Gastroesophageal sphincter (tissue), 4 donors: ENCODE measurements around the gene MRRF. TPM values are rescaled to one million over a fixed set of nuclear protein-coding genes. Genes with fewer than 3 reads are reported as not detected.

Experiments used
- ATAC-seq: fragments of 150-250 bp; one replicate; pipeline ENCODE4 v1.9.1; 2016; ENCODE audit warnings: mild to moderate bottlenecking, moderate library complexity
- H3K27ac ChIP-seq, 4 donors: fragments of 200-600 bp; sonication (generic) in 3 of 4; 1 replicate in 3 of 4; 2 replicates in 1 of 4; pipeline ENCODE4 v1.5.1; 2016 to 2019
- H3K27me3 ChIP-seq: fragments of 200-600 bp; sonication (generic); one replicate; pipeline ENCODE4 v1.5.1; 2019
- H3K36me3 ChIP-seq, 2 donors: fragments of 200-600 bp; sonication (generic); one replicate each; pipeline ENCODE4 v1.5.1; 2019; ENCODE audit warnings: control low read depth in 1 of 2
- H3K4me1 ChIP-seq, 3 donors: fragments of 200-600 bp; sonication (generic); 1 replicate in 2 of 3; 2 replicates in 1 of 3; pipeline ENCODE4 v1.5.1; 2016 to 2019; ENCODE audit warnings: control low read depth in 2 of 3
- H3K4me3 ChIP-seq, 2 donors: fragments of 200-600 bp; sonication (generic); one replicate each; pipeline ENCODE4 v1.5.1; 2019; ENCODE audit warnings: mild to moderate bottlenecking in 1 of 2, moderate library complexity in 1 of 2
- H3K9me3 ChIP-seq, 3 donors: fragments of 200-600 bp; sonication (generic); one replicate each; pipeline ENCODE4 v1.5.1; 2017 to 2019; ENCODE audit warnings: control low read depth in 2 of 3
- EP300 ChIP-seq: sonication (generic); formaldehyde crosslinking; IDR thresholded peaks from one replicate; pipeline ENCODE4 v1.6.1; 2017; ENCODE audit warnings: antibody characterized with exemption, mild to moderate bottlenecking
- POLR2A ChIP-seq, 2 donors: fragments of 450-650 bp; IDR thresholded peaks; one replicate each; pipeline ENCODE4 v1.6.1; 2017; ENCODE audit warnings: antibody characterized with exemption in 2 of 2, mild to moderate bottlenecking in 2 of 2, moderate library complexity in 1 of 2
- POLR2AphosphoS5 ChIP-seq: sonication (generic); formaldehyde crosslinking; IDR thresholded peaks from one replicate; pipeline ENCODE4 v1.6.1; 2017; ENCODE audit warnings: antibody characterized with exemption
- WGBS, 2 donors: methylation state at CpG; one replicate each; pipeline ENCODE4 v1.1.5; 2018; ENCODE audit warnings: low coverage in 1 of 2; 5-methylcytosine and 5-hydroxymethylcytosine counted together
- total RNA-seq, 4 donors: library from RNA; depleted of rRNA; stranded (reverse); fragments of >200 nt; gene quantifications; one replicate each; pipeline ENCODE4 v1.1.0, GENCODE V29; 2016
- TF ChIP-seq, protein P1 (sequence below), 4 experiments: fragments of 200-600 bp in 2 of 4; fragments of 450-650 bp in 2 of 4; sonication (generic) in 1 of 4; IDR thresholded peaks; one replicate each; pipeline ENCODE4 v1.5.1; 2017 to 2019; ENCODE audit warnings: antibody characterized with exemption in 4 of 4, mild to moderate bottlenecking in 2 of 4, moderate library complexity in 2 of 4

The MRRF gene
- total RNA-seq, 4 donors from 2014 or later: 24.1 to 38.0 (median 29.7) TPM

DNA sequence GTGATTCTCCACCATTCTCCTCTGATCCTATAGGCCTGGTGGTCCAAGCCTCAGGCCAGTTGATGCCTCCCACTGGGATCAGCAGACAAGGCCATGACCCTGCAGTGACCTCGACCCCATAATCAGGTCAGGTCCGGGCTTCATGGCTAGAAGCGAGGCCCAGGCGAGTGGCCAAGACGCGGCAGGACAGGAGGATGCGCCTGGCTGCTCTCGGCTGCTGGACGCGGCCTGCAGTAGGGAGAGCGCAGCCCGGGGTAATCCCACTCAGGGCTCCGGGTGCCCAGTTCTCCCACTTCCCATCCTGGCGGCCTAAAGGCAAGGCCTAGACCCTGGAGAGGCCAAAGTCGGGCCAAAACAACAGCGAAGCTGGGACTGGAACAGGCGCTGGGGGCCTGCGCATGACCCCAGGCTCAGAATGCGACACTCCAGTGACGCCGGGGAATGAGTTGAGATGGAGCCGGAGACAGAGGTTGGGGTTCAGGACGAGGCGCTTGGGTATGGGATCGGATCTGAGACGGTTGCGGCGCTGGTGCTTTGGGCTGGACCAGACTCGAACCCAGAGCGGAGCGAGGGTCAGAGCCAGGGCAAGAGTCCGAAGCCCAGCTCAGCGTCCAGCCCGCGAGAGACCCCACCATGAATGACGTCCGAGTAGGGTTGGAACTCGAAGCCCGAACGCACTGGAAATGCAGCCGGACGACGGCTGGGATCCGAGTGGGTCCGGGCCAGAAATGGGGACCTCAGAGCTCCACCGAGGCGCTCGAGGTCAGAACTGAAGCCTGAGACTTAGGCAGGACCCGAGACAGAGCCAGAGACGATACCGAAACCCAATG is 39.2 kb upstream of the MRRF start:
- no peak overlapping the region for H3K27ac ChIP-seq
- 33% methylated on average over 10 of the region's 51 CpGs; no CpG with 5 or more reads in 1 of the 2 donors for whole genome bisulfite sequencing, 2 donors
- no peak for ATAC-seq
- H3K36me3 ChIP-seq: no peaks in the 10 kb centered on the region
- H3K4me1 ChIP-seq: peaks cover 0 to 48% (median 19%) of the 10 kb centered on the region in 3 donors
- H3K9me3 ChIP-seq: no peaks in the 10 kb centered on the region
- H3K27me3 ChIP-seq: peaks cover 100% of the 10 kb centered on the region
- no peak for TF ChIP-seq POLR2A (IDR thresholded peaks at IDR 0.05)
- TF ChIP-seq, protein P1, sequence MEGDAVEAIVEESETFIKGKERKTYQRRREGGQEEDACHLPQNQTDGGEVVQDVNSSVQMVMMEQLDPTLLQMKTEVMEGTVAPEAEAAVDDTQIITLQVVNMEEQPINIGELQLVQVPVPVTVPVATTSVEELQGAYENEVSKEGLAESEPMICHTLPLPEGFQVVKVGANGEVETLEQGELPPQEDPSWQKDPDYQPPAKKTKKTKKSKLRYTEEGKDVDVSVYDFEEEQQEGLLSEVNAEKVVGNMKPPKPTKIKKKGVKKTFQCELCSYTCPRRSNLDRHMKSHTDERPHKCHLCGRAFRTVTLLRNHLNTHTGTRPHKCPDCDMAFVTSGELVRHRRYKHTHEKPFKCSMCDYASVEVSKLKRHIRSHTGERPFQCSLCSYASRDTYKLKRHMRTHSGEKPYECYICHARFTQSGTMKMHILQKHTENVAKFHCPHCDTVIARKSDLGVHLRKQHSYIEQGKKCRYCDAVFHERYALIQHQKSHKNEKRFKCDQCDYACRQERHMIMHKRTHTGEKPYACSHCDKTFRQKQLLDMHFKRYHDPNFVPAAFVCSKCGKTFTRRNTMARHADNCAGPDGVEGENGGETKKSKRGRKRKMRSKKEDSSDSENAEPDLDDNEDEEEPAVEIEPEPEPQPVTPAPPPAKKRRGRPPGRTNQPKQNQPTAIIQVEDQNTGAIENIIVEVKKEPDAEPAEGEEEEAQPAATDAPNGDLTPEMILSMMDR (IDR thresholded peaks at IDR 0.05): no peak
- no peak for TF ChIP-seq POLR2AphosphoS5
- no peak for TF ChIP-seq EP300
- peak overlapping the region in 1 of 2 donors; percentile 53 for H3K4me3 ChIP-seq

DNA sequence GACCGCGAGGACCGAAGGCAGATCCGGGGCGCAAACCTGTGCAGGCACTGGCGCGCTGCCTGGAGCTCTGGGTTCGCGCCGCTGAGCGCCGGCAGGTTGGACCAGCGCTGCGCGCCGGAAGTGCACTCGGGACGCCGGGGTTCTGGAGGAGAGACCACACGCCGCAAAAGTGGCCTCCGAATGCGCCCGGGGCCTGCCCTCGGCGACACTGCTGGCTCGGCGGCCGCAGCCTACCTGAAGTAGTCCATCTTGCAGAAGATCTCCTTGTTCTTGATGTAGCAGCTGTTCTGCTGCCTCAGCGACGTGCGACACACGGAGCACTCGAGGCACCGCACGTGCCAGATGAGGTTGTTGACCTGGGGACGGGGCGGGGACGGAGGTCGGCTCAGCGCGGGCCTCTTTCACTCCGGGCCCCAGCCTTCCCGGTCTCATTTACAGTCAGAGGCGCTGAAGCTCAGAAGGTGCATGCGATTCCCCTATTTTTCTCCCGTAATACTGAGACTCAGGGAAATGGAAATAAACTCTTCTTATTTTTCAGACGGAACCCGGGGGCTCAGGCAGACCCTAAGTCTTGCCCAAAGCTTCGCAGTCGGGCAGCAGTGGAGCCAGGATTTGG is 38.4 kb upstream of the MRRF start:
- no peak for ATAC-seq
- no peaks in the 10 kb centered on the region for H3K9me3 ChIP-seq
- H3K27ac ChIP-seq: no peak overlapping the region
- TF ChIP-seq POLR2AphosphoS5: no peak
- TF ChIP-seq, protein P1 (IDR thresholded peaks at IDR 0.05): no peak
- TF ChIP-seq POLR2A (IDR thresholded peaks at IDR 0.05): no peak
- TF ChIP-seq EP300: no peak
- H3K27me3 ChIP-seq: peaks cover 100% of the 10 kb centered on the region
- H3K4me1 ChIP-seq: peaks cover 0 to 41% (median 19%) of the 10 kb centered on the region in 3 donors
- H3K4me3 ChIP-seq: peak overlapping the region in 1 of 2 donors; percentile 53
- H3K36me3 ChIP-seq: no peaks in the 10 kb centered on the region
- WGBS, 2 donors: 13% methylated on average over 22 of the region's 51 CpGs; no CpG with 5 or more reads in 1 of the 2 donors

DNA sequence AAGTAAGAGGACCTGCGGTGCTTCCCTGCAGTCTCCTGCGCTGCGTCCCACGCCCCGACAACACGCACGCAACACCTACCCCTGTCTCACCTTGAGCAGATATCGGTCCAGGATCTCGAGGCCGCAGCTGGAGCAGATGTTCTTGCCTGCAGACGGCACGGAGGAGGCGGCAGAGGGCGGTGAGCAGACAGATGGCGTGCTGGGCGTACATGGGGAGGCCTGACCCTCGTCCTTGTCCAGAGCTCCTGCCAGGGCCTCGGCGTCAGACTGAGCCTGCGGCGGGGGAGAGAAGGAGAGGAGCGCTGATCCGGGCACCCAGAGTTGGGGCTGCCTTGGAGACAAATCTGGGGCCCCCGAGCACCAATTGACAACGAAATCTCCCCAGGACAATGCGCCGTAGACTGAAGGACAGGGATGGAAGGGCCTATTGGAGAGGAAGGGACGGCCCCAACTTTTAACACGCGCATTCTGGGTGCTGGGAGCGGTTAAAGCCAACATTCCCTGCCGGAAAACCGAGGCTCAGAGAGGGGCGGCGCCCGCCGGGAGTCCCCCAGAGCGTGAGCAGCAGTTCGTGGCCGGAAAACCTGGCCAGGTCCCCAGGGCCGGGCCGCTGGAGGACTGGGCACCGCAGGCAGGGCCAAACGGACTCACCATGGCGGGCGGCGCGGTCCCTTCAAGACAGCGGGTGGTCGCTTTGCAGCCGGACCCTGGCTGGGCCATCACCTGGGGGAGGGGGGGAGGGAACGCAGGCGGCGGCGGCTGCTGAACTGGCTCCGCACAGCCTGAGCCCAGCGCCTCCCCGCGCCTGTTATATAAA is 37.7 kb upstream of the MRRF start:
- WGBS, 2 donors: 13% methylated on average over 9 of the region's 59 CpGs; no CpG with 5 or more reads in 1 of the 2 donors
- Histone ChIP-seq H3K9me3 (no peaks in the 10 kb centered on the region), H3K4me1 (peaks cover 0 to 39% (median 19%) of the 10 kb centered on the region in 3 donors), H3K27me3 (peaks cover 100% of the 10 kb centered on the region), H3K4me3 (peak overlapping the region in 1 of 2 donors; percentile 53), H3K36me3 (no peaks in the 10 kb centered on the region), H3K27ac (peak overlapping the region in 2 of 4 donors; percentile 4 to 33)
- TF ChIP-seq EP300 (no peak), POLR2A (IDR thresholded peaks at IDR 0.05) (no peak), POLR2AphosphoS5 (no peak)
- TF ChIP-seq, protein P1 (IDR thresholded peaks at IDR 0.05): no peak
- ATAC-seq: no peak

DNA sequence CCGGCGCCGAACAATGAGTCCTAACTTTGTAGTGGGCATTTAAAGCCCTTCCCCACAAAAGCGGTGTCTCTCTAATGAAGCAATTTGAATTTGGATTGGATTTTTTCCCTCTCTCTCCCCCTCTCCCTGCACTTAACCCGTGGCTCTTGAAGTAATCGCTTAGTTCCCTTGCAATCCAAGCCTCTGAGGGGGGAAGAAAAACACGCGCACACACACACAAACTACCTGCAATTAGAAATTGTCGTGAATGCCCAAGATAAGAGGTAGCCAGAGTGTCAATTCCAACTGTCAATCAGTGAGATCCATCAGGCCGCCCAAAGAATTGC is 37.1 kb upstream of the MRRF start:
- Histone ChIP-seq H3K27ac (peak overlapping the region in 2 of 4 donors; percentile 4 to 33), H3K27me3 (peaks cover 99% of the 10 kb centered on the region), H3K9me3 (no peaks in the 10 kb centered on the region), H3K4me1 (peaks cover 0 to 39% (median 19%) of the 10 kb centered on the region in 3 donors), H3K36me3 (no peaks in the 10 kb centered on the region), H3K4me3 (peak overlapping the region in 1 of 2 donors; percentile 53)
- TF ChIP-seq POLR2A (IDR thresholded peaks at IDR 0.05): no peak
- TF ChIP-seq, protein P1 (IDR thresholded peaks at IDR 0.05): no peak
- TF ChIP-seq EP300: no peak
- no peak for TF ChIP-seq POLR2AphosphoS5
- no peak for ATAC-seq
- 10 to 16% methylated on average over 9 to 10 of the region's 10 CpGs for WGBS, 2 donors
